Activated naive CD8-positive, alpha-beta T cell treated with anti-CD3 and anti-CD28 coated beads for 36 hours (primary cell): Measurements from ENCODE around the gene CHD3. TPM values are rescaled to one million over a fixed set of nuclear protein-coding genes. Genes with fewer than 3 reads are reported as not detected.

Source experiments
- DNase-seq: peaks from one replicate; pipeline ENCODE4 v3.0.0; 2021
- H3K27ac Mint-ChIP-seq: one replicate; pipeline ENCODE4 v1.8.0; 2022; ENCODE audit warnings: mild to moderate bottlenecking, moderate library complexity, mixed read lengths
- H3K27me3 Mint-ChIP-seq: one replicate; pipeline ENCODE4 v1.8.0; 2022; ENCODE audit warnings: mild to moderate bottlenecking, mixed read lengths
- H3K36me3 Mint-ChIP-seq: one replicate; pipeline ENCODE4 v1.8.0; 2021; ENCODE audit warnings: mild to moderate bottlenecking, mixed read lengths
- H3K4me1 Mint-ChIP-seq: one replicate; pipeline ENCODE4 v1.8.0; 2021; ENCODE audit warnings: mixed read lengths
- H3K4me3 Mint-ChIP-seq: one replicate; pipeline ENCODE4 v1.8.0; 2022; ENCODE audit warnings: mild to moderate bottlenecking, moderate library complexity, mixed read lengths
- H3K9me3 Mint-ChIP-seq: one replicate; pipeline ENCODE4 v1.8.0; 2022; ENCODE audit warnings: mixed read lengths
- total RNA-seq, 2 experiments: library from RNA; stranded (reverse); gene quantifications; one replicate each; pipeline ENCODE4 v1.2.3, GENCODE V29; 2021

Gene CHD3
- total RNA-seq, 2 experiments from 2014 or later, result 123 to 129 TPM

GRCh38 chr17:7880076-7880868 lies 8.3 kb upstream of the CHD3 start:
- DNase-seq, result no peak
- H3K36me3 Mint-ChIP-seq, result peaks cover 12% of the 10 kb centered on the region
- H3K9me3 Mint-ChIP-seq, result no peaks in the 10 kb centered on the region
- H3K4me1 Mint-ChIP-seq, result peaks cover 5% of the 10 kb centered on the region
- H3K27ac Mint-ChIP-seq, result no peak overlapping the region
- H3K27me3 Mint-ChIP-seq, result no peaks in the 10 kb centered on the region
- no peak overlapping the region for H3K4me3 Mint-ChIP-seq

DNA sequence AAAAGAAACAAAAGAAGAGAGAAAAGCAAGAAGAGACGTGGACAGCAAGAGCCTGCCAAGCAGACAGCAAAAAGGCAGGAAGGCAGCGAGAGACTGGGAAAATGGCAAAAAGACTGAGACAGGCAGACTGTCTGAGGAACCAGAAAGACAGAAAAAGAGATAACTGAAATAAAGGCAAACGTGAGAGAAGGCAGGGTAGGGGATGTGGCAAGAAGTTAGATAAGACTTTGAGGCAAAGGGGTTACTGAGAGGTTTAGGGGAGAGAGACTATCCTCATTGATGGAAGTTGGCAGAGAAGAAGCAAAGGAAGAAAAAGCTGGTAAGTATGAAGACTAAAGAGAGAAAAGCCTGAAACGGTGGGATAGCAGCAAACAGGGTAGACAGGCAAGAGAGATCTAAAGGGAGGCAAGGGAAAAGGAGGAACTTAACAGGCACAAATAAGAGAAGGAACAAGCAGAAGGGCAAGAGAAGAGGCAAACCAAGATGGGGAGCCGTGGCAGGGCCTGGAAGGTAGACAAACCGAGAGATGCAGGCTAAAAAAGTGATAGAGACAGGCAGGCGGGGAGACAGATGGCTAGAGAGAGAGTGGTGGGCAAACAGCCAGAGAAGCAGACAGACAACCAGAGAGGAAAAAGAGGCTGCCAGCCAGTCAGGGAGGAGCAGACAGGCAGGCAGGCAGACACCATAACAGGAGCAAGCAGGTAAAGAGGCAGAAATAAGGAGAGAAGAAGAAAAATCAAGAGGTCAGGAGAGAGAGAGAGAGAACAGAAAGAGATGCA lies 7.1 kb upstream of the CHD3 start:
- DNase-seq, result no peak
- no peak overlapping the region for H3K27ac Mint-ChIP-seq
- no peaks in the 10 kb centered on the region for H3K9me3 Mint-ChIP-seq
- no peak overlapping the region for H3K4me3 Mint-ChIP-seq
- H3K4me1 Mint-ChIP-seq, result peaks cover under 1% of the 10 kb centered on the region
- H3K36me3 Mint-ChIP-seq, result peaks cover 10% of the 10 kb centered on the region
- no peaks in the 10 kb centered on the region for H3K27me3 Mint-ChIP-seq

- Mint-ChIP-seq H3K27me3 (no peaks in the 10 kb centered on the region), H3K36me3 (peaks cover 8% of the 10 kb centered on the region), H3K4me1 (no peaks in the 10 kb centered on the region), H3K9me3 (no peaks in the 10 kb centered on the region), H3K4me3 (no peak overlapping the region), H3K27ac (no peak overlapping the region)
- DNase-seq, result no peak
Observed at GRCh38 chr17:7882068-7882467, 6.5 kb upstream of the CHD3 start.

DNA sequence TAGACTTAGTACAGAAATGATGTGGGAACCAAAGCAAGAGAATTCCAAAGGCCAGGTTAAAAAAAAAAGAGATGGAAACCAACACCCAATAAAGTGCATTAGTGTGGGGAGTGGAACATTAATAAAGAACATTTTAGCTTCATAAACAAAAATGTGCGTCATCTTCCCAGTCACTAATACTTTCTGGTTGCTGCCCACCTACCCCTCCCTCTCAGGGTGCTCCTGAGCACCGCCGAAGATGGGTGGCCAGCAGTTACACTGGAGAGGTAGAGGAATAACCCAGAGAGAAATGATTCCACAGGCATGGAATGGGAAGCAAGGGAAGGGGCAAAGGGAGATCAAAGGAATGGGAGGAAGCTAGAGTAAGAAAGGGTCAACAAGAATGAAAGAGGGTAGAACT lies 6.0 kb upstream of the CHD3 start:
- no peak overlapping the region for H3K4me3 Mint-ChIP-seq
- H3K9me3 Mint-ChIP-seq, result no peaks in the 10 kb centered on the region
- DNase-seq, result no peak
- no peaks in the 10 kb centered on the region for H3K27me3 Mint-ChIP-seq
- no peak overlapping the region for H3K27ac Mint-ChIP-seq
- H3K4me1 Mint-ChIP-seq, result no peaks in the 10 kb centered on the region
- H3K36me3 Mint-ChIP-seq, result peaks cover 6% of the 10 kb centered on the region

DNA sequence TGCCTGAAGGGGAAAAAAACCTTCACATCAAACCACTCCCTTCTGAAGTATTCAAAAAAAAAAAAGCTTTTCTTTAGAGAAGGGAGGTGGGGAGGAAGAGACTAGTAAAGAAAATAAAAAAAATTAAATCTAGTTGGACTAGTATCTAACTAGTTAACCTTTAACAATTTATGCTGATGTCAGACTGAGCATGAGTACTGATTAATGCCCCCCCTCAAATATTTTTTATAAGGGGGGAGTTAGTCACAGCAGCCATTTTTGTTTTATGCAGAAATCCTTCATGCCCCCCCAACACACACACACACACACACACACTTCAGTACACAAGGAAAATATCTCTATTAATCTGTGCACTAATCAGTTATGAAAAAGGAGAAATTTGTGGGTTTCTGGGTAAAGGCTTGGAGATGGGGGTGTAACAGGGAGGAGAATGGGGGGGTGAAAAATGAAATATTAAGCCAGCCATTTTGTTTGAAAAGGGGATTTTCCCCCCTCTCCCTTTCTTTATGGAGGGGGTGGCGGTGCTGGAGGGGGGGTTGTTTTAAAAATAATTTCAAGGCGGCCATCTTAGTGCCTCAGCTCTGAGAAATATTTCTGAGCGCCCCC lies 4.7 kb upstream of the CHD3 start:
- Mint-ChIP-seq H3K9me3 (no peaks in the 10 kb centered on the region), H3K36me3 (peaks cover 6% of the 10 kb centered on the region), H3K27ac (peak overlapping the region; percentile 87), H3K27me3 (no peaks in the 10 kb centered on the region), H3K4me1 (no peaks in the 10 kb centered on the region), H3K4me3 (peak overlapping the region; percentile 76)
- DNase-seq, result peak; percentile 12

DNA sequence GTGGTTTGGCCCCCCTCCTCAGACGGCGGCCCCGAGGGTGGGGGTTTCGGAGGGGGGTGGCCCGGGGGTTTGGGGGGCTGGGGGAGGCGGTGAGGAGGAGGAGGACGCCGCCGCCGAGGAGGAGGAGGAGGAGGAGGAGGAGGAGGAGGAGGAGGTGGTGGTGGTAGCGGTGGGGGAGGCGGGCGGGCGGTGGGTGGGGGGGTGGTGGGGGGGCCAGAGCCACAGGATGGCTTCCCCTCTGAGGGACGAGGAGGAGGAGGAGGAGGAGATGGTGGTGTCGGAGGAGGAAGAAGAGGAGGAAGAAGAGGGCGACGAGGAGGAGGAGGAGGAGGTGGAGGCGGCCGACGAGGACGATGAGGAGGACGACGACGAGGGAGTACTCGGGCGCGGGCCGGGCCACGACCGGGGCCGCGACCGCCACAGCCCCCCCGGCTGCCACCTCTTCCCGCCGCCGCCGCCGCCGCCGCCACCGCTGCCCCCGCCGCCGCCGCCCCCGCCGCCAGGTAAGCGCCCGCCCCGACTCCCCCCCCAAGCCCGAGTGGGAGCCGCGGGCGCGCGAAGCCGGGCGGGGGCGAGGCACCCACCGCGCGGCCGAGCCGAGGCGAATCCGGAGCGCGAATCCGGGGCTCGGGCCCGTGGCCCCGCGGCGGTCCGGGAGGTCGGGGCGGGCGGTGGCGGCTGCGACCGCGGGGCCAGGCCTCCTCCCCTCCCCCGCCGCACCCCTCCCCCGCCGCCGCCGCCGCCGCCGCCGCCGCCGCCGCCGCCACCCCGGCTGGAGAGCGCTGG lies 3.8 kb upstream of the CHD3 start:
- DNase-seq, result peak; percentile 45
- H3K27me3 Mint-ChIP-seq, result no peaks in the 10 kb centered on the region
- no peaks in the 10 kb centered on the region for H3K4me1 Mint-ChIP-seq
- no peaks in the 10 kb centered on the region for H3K9me3 Mint-ChIP-seq
- peak overlapping the region; percentile 79 for H3K4me3 Mint-ChIP-seq
- peak overlapping the region; percentile 86 for H3K27ac Mint-ChIP-seq
- H3K36me3 Mint-ChIP-seq, result peaks cover 9% of the 10 kb centered on the region

- peak overlapping the region; percentile 59 for H3K4me3 Mint-ChIP-seq
Observed at GRCh38 chr17:7885367-7886226, 3.0 kb upstream of the CHD3 start.

GRCh38 chr17:7886227-7887037 lies 2.2 kb upstream of the CHD3 start:
- Mint-ChIP-seq H3K9me3 (no peaks in the 10 kb centered on the region), H3K36me3 (peaks cover 16% of the 10 kb centered on the region), H3K27ac (no peak overlapping the region), H3K27me3 (no peaks in the 10 kb centered on the region), H3K4me3 (no peak overlapping the region), H3K4me1 (no peaks in the 10 kb centered on the region)
- peak; percentile 65 for DNase-seq

More at GRCh38 chr17:7885367-7886226, 3.0 kb upstream of the CHD3 start:
- no peaks in the 10 kb centered on the region for H3K4me1 Mint-ChIP-seq
- H3K27me3 Mint-ChIP-seq, result no peaks in the 10 kb centered on the region
- H3K36me3 Mint-ChIP-seq, result peaks cover 13% of the 10 kb centered on the region
- no peaks in the 10 kb centered on the region for H3K9me3 Mint-ChIP-seq
- peak; percentile 62 for DNase-seq
- H3K27ac Mint-ChIP-seq, result peak overlapping the region; percentile 66

GRCh38 chr17:7887038-7887481 lies 1.5 kb upstream of the CHD3 start:
- H3K27ac Mint-ChIP-seq, result no peak overlapping the region
- H3K27me3 Mint-ChIP-seq, result no peaks in the 10 kb centered on the region
- H3K4me1 Mint-ChIP-seq, result no peaks in the 10 kb centered on the region
- H3K4me3 Mint-ChIP-seq, result no peak overlapping the region
- no peaks in the 10 kb centered on the region for H3K9me3 Mint-ChIP-seq
- DNase-seq, result no peak
- H3K36me3 Mint-ChIP-seq, result peaks cover 16% of the 10 kb centered on the region

- no peaks in the 10 kb centered on the region for H3K4me1 Mint-ChIP-seq
- no peak overlapping the region for H3K4me3 Mint-ChIP-seq
- no peak overlapping the region for H3K27ac Mint-ChIP-seq
- peaks cover 16% of the 10 kb centered on the region for H3K36me3 Mint-ChIP-seq
- no peaks in the 10 kb centered on the region for H3K27me3 Mint-ChIP-seq
- peak; percentile 86 for DNase-seq
- H3K9me3 Mint-ChIP-seq, result no peaks in the 10 kb centered on the region
Observed at GRCh38 chr17:7887482-7888183, 956 bp upstream of the CHD3 start.

GRCh38 chr17:7889166-7889955 lies 772 bp downstream of the CHD3 start:
- peaks cover 21% of the 10 kb centered on the region for H3K36me3 Mint-ChIP-seq
- DNase-seq, result peak; percentile 47
- no peaks in the 10 kb centered on the region for H3K4me1 Mint-ChIP-seq

DNA sequence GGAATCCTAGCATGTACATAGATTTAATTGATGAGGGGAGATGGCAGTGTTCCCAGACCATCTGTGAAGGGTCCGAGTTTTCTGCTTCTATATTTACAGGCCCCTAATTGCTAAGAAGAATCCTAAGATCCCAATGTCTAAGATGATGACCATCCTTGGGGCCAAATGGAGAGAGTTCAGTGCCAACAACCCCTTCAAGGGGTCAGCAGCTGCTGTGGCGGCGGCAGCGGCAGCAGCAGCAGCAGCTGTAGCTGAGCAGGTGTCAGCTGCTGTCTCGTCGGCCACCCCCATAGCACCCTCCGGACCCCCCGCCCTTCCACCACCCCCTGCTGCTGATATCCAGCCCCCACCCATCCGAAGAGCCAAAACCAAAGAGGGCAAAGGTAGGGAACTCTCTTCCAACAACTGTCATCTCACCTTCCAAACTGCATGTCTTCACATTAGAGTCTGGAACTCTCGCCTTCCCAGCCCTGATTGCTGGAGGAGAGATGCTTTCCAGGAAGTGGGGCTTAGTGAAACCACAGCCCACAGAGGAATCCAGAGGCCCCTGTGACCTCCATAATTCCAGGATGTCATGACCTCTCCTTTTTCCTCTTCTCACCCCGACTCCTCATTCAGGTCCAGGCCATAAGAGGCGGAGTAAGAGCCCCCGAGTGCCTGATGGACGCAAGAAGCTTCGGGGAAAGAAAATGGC lies 4.7 kb downstream of the CHD3 start:
- peaks cover 29% of the 10 kb centered on the region for H3K36me3 Mint-ChIP-seq

More at GRCh38 chr17:7889166-7889955, 772 bp downstream of the CHD3 start:
- Mint-ChIP-seq H3K27me3 (no peaks in the 10 kb centered on the region), H3K9me3 (no peaks in the 10 kb centered on the region), H3K4me3 (no peak overlapping the region), H3K27ac (no peak overlapping the region)

More for the DNA sequence above, 4.7 kb downstream of the CHD3 start:
- Mint-ChIP-seq H3K4me1 (peaks cover 4% of the 10 kb centered on the region), H3K4me3 (no peak overlapping the region), H3K27ac (peak overlapping the region; percentile 40), H3K9me3 (no peaks in the 10 kb centered on the region), H3K27me3 (no peaks in the 10 kb centered on the region)
- DNase-seq, result no peak
